Measurements from ENCODE around the gene MRPS2.

MRPS2 gene

DNA sequence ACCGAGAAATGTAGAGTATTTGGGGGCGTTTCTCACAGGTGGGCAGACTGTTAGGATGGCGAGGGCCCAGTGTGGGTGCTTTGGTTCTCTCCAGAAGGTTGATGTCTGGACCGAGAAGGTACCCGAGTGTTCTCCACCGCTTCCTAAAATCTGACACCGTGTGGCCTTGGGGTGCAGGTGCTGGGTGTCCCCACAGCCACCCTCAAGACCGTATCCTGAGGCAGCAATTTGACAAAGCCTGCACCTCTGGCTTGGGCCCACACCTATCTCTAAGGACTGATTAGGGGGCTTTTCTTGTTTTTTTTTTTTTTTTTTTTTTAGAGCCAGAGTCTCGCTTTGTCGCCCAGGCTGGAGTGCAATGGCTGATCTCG is 19.6 kb upstream of the MRPS2 start:
- no peak for DNase-seq (ENCODE audit: low read depth)
- peak overlapping the region; percentile 85 for H3K4me3 ChIP-seq (ENCODE audit: low read depth, low read length)
- TF ChIP-seq, protein P1, sequence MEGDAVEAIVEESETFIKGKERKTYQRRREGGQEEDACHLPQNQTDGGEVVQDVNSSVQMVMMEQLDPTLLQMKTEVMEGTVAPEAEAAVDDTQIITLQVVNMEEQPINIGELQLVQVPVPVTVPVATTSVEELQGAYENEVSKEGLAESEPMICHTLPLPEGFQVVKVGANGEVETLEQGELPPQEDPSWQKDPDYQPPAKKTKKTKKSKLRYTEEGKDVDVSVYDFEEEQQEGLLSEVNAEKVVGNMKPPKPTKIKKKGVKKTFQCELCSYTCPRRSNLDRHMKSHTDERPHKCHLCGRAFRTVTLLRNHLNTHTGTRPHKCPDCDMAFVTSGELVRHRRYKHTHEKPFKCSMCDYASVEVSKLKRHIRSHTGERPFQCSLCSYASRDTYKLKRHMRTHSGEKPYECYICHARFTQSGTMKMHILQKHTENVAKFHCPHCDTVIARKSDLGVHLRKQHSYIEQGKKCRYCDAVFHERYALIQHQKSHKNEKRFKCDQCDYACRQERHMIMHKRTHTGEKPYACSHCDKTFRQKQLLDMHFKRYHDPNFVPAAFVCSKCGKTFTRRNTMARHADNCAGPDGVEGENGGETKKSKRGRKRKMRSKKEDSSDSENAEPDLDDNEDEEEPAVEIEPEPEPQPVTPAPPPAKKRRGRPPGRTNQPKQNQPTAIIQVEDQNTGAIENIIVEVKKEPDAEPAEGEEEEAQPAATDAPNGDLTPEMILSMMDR (IDR thresholded peaks at IDR 0.05; ENCODE audit: control insufficient read depth, extremely low read depth, insufficient read depth): no peak

DNA sequence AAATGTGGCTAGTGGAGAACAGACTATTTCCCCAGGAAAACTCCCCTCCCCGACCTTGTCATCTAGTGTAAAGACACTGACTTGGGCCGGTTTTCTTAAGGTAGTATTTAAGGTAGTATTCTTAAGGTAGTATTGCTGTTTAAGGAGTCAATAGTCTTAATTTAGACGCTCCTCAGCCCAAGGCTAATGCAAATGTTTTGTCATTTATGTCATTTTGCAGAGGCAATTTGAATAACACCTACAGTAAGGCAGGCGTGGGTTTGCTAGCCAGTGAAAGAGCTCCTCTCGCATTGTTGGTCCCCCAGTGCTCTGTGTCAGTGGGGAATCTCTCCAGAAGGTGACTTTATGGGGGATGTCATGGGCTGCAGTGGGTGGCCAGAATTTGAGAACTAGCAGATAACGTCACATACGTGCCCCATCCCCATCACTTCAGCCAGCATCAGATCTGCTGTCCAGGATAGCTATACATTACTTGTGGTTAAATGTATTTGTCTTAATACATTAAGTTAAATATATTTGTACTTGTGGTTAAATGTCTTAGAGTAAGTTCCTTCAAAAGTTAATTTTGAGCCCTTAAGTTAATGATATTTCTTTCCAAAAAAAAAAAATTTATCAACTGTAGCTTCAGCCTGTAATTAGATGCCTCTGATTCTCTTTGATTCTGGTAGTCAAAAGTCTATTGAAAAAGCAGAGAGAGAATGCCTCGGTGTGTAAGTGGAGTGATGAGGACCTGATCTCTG is 18.3 kb upstream of the MRPS2 start:
- H3K4me3 ChIP-seq (ENCODE audit: low read depth, low read length): no peak overlapping the region
- TF ChIP-seq, protein P1 (IDR thresholded peaks at IDR 0.05; ENCODE audit: control insufficient read depth, extremely low read depth, insufficient read depth): no peak
- DNase-seq (ENCODE audit: low read depth): no peak

DNA sequence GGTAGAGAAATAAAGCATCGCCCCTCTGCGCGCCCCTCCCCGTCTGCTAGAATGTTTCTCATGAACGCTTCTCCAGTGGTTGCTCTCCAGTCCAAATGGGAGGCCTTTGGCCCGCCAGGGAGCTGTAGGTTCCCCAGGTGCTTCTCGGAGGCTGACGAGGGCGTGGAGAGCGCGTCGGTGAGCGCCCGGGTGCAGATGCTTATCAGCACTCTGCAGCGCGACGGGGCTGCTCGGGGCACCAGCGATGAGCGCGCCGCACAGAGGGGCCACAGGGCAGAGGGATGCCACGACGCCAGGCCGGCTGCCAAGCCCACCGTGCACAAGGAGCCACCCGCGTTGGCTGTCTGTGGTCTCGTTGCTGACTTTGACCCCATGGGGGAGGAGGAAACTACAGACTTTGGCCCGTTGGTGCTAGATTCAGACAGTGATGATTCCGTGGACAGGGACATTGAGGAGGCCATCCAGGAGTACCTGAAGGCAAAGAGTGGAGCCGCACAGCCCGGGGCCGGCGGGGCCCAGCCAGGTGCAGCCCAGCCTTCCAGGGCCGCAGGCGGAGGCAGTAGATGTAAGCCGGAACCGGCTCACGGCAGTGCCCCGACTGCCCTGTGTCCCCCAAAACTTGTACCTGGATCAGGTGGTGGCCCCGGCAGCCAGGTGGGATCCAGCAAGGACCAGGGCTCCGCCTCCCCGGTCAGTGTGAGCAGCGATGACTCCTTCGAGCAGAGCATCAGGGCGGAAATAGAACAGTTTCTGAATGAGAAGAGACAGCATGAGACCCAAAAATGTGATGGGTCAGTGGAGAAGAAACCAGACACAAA is 15.8 kb upstream of the MRPS2 start:
- DNase-seq (ENCODE audit: low read depth): no peak
- H3K4me3 ChIP-seq (ENCODE audit: low read depth, low read length): no peak overlapping the region
- TF ChIP-seq, protein P1 (IDR thresholded peaks at IDR 0.05; ENCODE audit: control insufficient read depth, extremely low read depth, insufficient read depth): no peak

DNA sequence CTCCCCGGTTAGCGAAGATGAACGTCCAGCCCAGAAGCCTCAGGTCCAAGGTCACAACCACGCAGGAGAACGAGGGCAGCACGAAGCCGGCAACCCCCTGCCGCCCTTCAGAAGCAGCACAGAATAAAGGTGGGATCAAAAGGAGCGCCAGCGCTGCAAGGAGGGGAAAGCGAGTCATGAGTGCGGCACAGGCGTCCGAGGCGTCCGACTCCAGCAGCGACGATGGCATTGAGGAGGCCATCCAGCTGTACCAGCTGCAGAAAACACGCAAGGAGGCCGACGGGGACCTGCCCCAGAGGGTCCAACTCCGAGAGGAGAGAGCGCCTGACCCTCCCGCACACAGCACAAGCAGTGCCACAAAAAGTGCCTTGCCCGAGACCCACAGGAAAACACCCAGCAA is 15.1 kb upstream of the MRPS2 start:
- H3K4me3 ChIP-seq (ENCODE audit: low read depth, low read length): no peak overlapping the region
- TF ChIP-seq, protein P1 (IDR thresholded peaks at IDR 0.05; ENCODE audit: control insufficient read depth, extremely low read depth, insufficient read depth): no peak
- DNase-seq (ENCODE audit: low read depth): no peak

DNA sequence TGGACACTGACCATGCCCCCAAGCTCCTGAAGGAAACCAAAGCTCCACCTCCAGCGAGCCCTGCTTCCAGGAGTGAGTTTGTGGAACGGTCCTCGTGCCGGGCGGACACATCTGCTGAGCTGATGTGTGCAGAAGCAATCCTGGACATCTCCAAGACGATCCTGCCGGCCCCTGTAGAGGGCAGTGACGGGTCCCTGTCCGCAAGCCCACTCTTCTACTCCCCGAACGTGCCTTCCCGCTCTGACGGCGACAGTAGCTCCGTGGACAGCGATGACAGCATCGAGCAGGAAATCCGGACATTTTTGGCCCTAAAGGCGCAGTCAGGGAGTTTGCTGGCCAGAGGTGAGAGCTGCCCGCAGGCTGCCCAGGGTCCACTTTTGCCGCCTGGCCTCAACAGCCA is 14.7 kb upstream of the MRPS2 start:
- H3K4me3 ChIP-seq (ENCODE audit: low read depth, low read length): no peak overlapping the region
- TF ChIP-seq, protein P1 (IDR thresholded peaks at IDR 0.05; ENCODE audit: control insufficient read depth, extremely low read depth, insufficient read depth): no peak
- DNase-seq (ENCODE audit: low read depth): no peak

DNA sequence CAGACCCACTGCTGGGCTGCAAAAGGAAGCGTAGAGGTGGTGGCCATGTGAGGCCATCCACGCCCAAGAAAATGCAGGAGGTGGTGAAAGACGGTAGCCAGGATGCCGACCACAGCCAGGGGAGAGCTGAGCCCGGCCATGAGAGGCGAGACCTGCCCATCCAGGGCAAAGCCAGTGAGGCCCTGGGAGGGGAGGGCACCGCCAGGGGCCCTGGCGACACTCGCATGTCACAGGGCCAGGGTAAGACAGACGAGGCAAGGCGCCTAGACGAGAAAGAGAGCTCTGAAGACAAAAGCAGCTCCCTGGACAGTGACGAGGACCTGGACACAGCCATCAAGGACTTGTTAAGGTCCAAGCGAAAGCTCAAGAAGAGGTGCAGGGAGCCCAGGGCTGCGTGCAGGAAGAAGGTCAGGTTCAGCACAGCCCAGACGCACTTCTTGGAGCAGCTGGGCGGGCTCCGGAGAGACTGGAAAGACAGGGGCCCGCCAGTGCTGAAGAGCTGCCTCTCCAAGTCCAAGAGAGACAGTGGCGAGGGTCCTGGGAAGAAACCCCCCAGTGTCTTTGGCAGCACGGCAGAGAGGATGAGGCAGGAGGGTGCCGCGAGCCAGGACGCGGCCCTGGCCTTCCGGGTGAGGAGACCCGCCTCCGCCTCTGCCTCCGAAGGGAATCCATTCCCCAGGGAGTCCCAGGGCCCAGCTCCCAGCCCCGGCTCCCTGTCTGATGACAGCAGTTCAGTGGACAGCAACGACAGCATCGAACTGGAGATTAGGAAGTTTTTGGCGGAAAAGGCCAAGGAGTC is 14.0 kb upstream of the MRPS2 start:
- DNase-seq (ENCODE audit: low read depth): no peak
- TF ChIP-seq, protein P1 (IDR thresholded peaks at IDR 0.05; ENCODE audit: control insufficient read depth, extremely low read depth, insufficient read depth): no peak
- no peak overlapping the region for H3K4me3 ChIP-seq (ENCODE audit: low read depth, low read length)

All from LNCaP clone FGC (cell line).